GM23338 (cell line): ENCODE results near the gene RBM7.

Experiments used
- CTCF ChIP-seq, 2 experiments: fragments of 200-600 bp in 1 of 2; sonication (generic) in 1 of 2; conservative IDR thresholded peaks; 2 replicates each; pipeline versions ENCODE4 v1.5.1 to v1.6.1; 2016 to 2017; ENCODE audit warnings: antibody characterized with exemption in 2 of 2, low read depth in 2 of 2, mild to moderate bottlenecking in 2 of 2, moderate library complexity in 1 of 2
- EZH2 ChIP-seq: fragments of 200-600 bp; sonication (generic); IDR thresholded peaks from one replicate; pipeline ENCODE4 v1.8.0; 2017; ENCODE audit warnings: antibody characterized with exemption, mild to moderate bottlenecking, low read depth; ENCODE audit not compliant: unreplicated experiment
- JUNB ChIP-seq: IDR thresholded peaks from one replicate; pipeline ENCODE4 v1.6.1; 2016; ENCODE audit warnings: antibody characterized with exemption; ENCODE audit not compliant: unreplicated experiment
- NANOG ChIP-seq: IDR thresholded peaks from 2 replicates; pipeline ENCODE4 v1.6.1; 2016; ENCODE audit warnings: antibody characterized with exemption, borderline replicate concordance
- POLR2AphosphoS5 ChIP-seq: IDR thresholded peaks from 2 replicates; pipeline ENCODE4 v1.6.1; 2016; ENCODE audit warnings: antibody characterized with exemption, low read depth
- STAT1 ChIP-seq: IDR thresholded peaks from one replicate; pipeline ENCODE4 v1.6.1; 2016; ENCODE audit warnings: antibody characterized with exemption; ENCODE audit not compliant: unreplicated experiment
- ZNF114 ChIP-seq: fragments of 250-450 bp; sonication (Bioruptor Pico); IDR thresholded peaks from 2 replicates; pipeline ENCODE4 v1.5.0; 2020; ENCODE audit warnings: mild to moderate bottlenecking, moderate library complexity
- TF ChIP-seq, protein P1 (sequence below): IDR thresholded peaks from one replicate; pipeline ENCODE4 v1.6.1; 2018; ENCODE audit warnings: antibody characterized with exemption; ENCODE audit not compliant: unreplicated experiment

DNA sequence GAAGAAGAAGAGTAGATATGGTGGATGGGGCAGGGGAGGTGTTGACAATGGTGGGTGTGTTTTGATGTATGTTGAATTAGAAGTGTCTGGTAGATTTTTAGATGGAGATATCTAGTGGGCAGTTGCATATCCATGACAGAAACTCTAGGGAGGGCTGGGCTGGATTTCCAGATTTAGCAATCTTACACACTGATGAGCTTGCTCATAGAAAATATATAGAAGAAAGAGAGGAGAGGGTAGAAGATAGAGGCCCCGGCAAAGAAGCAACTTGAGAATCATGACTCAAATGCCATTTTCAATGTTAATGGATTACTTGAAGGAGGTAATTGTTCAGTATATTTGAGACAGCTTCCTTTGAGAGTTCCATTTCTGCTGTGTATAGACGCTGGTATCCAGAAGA lies 47.0 kb downstream of the RBM7 start:
- TF ChIP-seq CTCF (conservative IDR thresholded peaks at IDR 0.05; ENCODE audit: low read depth in 2 of 2) (no peak), STAT1 (no peak), EZH2 (no peak), NANOG (no peak), JUNB (no peak), POLR2AphosphoS5 (no peak), ZNF114 (CRISPR knock-in tag) (no peak)
- TF ChIP-seq, protein P1, sequence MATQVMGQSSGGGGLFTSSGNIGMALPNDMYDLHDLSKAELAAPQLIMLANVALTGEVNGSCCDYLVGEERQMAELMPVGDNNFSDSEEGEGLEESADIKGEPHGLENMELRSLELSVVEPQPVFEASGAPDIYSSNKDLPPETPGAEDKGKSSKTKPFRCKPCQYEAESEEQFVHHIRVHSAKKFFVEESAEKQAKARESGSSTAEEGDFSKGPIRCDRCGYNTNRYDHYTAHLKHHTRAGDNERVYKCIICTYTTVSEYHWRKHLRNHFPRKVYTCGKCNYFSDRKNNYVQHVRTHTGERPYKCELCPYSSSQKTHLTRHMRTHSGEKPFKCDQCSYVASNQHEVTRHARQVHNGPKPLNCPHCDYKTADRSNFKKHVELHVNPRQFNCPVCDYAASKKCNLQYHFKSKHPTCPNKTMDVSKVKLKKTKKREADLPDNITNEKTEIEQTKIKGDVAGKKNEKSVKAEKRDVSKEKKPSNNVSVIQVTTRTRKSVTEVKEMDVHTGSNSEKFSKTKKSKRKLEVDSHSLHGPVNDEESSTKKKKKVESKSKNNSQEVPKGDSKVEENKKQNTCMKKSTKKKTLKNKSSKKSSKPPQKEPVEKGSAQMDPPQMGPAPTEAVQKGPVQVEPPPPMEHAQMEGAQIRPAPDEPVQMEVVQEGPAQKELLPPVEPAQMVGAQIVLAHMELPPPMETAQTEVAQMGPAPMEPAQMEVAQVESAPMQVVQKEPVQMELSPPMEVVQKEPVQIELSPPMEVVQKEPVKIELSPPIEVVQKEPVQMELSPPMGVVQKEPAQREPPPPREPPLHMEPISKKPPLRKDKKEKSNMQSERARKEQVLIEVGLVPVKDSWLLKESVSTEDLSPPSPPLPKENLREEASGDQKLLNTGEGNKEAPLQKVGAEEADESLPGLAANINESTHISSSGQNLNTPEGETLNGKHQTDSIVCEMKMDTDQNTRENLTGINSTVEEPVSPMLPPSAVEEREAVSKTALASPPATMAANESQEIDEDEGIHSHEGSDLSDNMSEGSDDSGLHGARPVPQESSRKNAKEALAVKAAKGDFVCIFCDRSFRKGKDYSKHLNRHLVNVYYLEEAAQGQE, result no peak
